Left lung (tissue), 10 donors: ENCODE data around the gene MCHR1. TPM values are rescaled to one million over a fixed set of nuclear protein-coding genes. Genes with fewer than 3 reads are reported as not detected.

Experiments
- ATAC-seq: fragments of 200-7000 bp; cut with Tn5 transposase; one replicate; pipeline ENCODE4 v1.9.1; 2020; ENCODE audit warnings: moderate library complexity
- DNase-seq, 4 donors: peaks; one replicate each; pipeline ENCODE4 v3.0.0-alpha.2; 2013 to 2020
- H3K27ac ChIP-seq, 2 donors: fragments of 200-600 bp; sonication (generic) in 1 of 2; one replicate each; pipeline versions ENCODE4 v1.5.0 to v1.8.0; 2020 to 2021
- H3K27me3 ChIP-seq, 2 donors: fragments of 200-600 bp; sonication (generic) in 1 of 2; one replicate each; pipeline versions ENCODE4 v1.5.0 to v1.8.0; 2020 to 2021
- H3K36me3 ChIP-seq, 2 donors: fragments of 200-600 bp; sonication (generic) in 1 of 2; one replicate each; pipeline versions ENCODE4 v1.5.0 to v1.8.0; 2020 to 2021
- H3K4me1 ChIP-seq, 2 donors: fragments of 200-600 bp; one replicate each; pipeline ENCODE4 v1.8.0; 2021
- H3K4me3 ChIP-seq, 2 donors: fragments of 200-600 bp; sonication (generic) in 1 of 2; one replicate each; pipeline versions ENCODE4 v1.5.0 to v1.8.0; 2020 to 2021; ENCODE audit warnings: mild to moderate bottlenecking in 1 of 2
- H3K9me3 ChIP-seq, 2 donors: fragments of 200-600 bp; sonication (generic) in 1 of 2; one replicate each; pipeline versions ENCODE4 v1.5.0 to v1.8.0; 2020 to 2021
- CTCF ChIP-seq, 2 donors: fragments of 200-600 bp; sonication (generic) in 1 of 2; IDR thresholded peaks; one replicate each; pipeline versions ENCODE4 v1.5.0 to v1.8.0; 2021; ENCODE audit warnings: antibody characterized with exemption in 2 of 2
- intact Hi-C, 2 donors: fragments of 100-400 bp; cut with DNase I; formaldehyde crosslinking; loops; one replicate each; pipeline versions ENCODE4 v1.11.2 to v1.14.2; 2022
- polyA plus RNA-seq, 6 donors: library from polyadenylated mRNA; unstranded; fragments of 120-200 nt; gene quantifications; one replicate each; pipeline ENCODE4 v1.2.1, GENCODE V29; 2013; ENCODE audit not compliant: insufficient read length in 6 of 6
- total RNA-seq, 2 donors: library from RNA; stranded (reverse); fragmentation: NEBNext Ultra II Directional; extraction: Animal tissue kit (Norgen Biotek cat#: 25700); gene quantifications; one replicate each; pipeline ENCODE4 v1.2.1, GENCODE V29; 2021
- donor health status: DM: no; HTN: yes; CAD: no.
- donor health status: DM: no; HTN: no; CAD: no.

The MCHR1 gene
- total and polyA plus RNA-seq, 8 donors: 0.12 to 0.42 (median 0.24) TPM; not detected in 2

- H3K36me3 ChIP-seq: no peaks in the 10 kb centered on the region
- H3K27ac ChIP-seq: no peak overlapping the region
Measured at GRCh38 chr22:40668611-40669411, 10.5 kb upstream of the MCHR1 start.

GRCh38 chr22:40670058-40670457, 9.2 kb upstream of the MCHR1 start:
- intact Hi-C loops: no loop called here
- Histone ChIP-seq H3K27me3 (no peaks in the 10 kb centered on the region), H3K27ac (no peak overlapping the region), H3K36me3 (no peaks in the 10 kb centered on the region), H3K9me3 (no peaks in the 10 kb centered on the region), H3K4me3 (no peak overlapping the region), H3K4me1 (peaks cover 0 to 6% of the 10 kb centered on the region in 2 donors)
- DNase-seq (no peak), ATAC-seq (no peak)
- TF ChIP-seq CTCF (IDR thresholded peaks at IDR 0.05): no peak

More at GRCh38 chr22:40668611-40669411, 10.5 kb upstream of the MCHR1 start:
- H3K27me3 ChIP-seq: no peaks in the 10 kb centered on the region
- ATAC-seq: peak; percentile 65
- TF ChIP-seq CTCF (IDR thresholded peaks at IDR 0.05): no peak
- peaks cover 0 to 6% of the 10 kb centered on the region in 2 donors for H3K4me1 ChIP-seq
- no peak for DNase-seq
- H3K9me3 ChIP-seq: no peaks in the 10 kb centered on the region
- H3K4me3 ChIP-seq: no peak overlapping the region
- intact Hi-C loops: no loop called here

GRCh38 chr22:40671369-40671768, 7.9 kb upstream of the MCHR1 start:
- Histone ChIP-seq H3K36me3 (no peaks in the 10 kb centered on the region), H3K27ac (no peak overlapping the region), H3K9me3 (no peaks in the 10 kb centered on the region), H3K4me3 (no peak overlapping the region), H3K4me1 (peaks cover 0 to 6% of the 10 kb centered on the region in 2 donors), H3K27me3 (no peaks in the 10 kb centered on the region)
- DNase-seq (no peak), ATAC-seq (no peak)
- intact Hi-C loops: no loop called here
- no peak for TF ChIP-seq CTCF (IDR thresholded peaks at IDR 0.05)

- Histone ChIP-seq H3K9me3 (no peaks in the 10 kb centered on the region), H3K36me3 (no peaks in the 10 kb centered on the region), H3K27ac (no peak overlapping the region), H3K27me3 (no peaks in the 10 kb centered on the region), H3K4me1 (peaks cover 0 to 6% of the 10 kb centered on the region in 2 donors), H3K4me3 (no peak overlapping the region)
- TF ChIP-seq CTCF (IDR thresholded peaks at IDR 0.05): no peak
- DNase-seq (no peak), ATAC-seq (no peak)
- intact Hi-C loops: no loop called here
Measured at GRCh38 chr22:40671796-40672360, 7.4 kb upstream of the MCHR1 start.

GRCh38 chr22:40673017-40673416, 6.3 kb upstream of the MCHR1 start:
- no peaks in the 10 kb centered on the region for H3K36me3 ChIP-seq
- TF ChIP-seq CTCF (IDR thresholded peaks at IDR 0.05): no peak
- no peaks in the 10 kb centered on the region for H3K9me3 ChIP-seq
- no peaks in the 10 kb centered on the region for H3K4me1 ChIP-seq
- no peaks in the 10 kb centered on the region for H3K27me3 ChIP-seq
- no peak for DNase-seq
- H3K4me3 ChIP-seq: no peak overlapping the region
- intact Hi-C loops: no loop called here
- ATAC-seq: no peak
- H3K27ac ChIP-seq: peak overlapping the region; percentile 2 to 13
